Panc1 (cell line): ENCODE measurements around the gene MS4A10. TPM values are rescaled to one million over a fixed set of nuclear protein-coding genes. Genes with fewer than 3 reads are reported as not detected.
"Not testable (repeated sequence)": the region's sequence is repeated elsewhere in the genome, so short reads cannot be mapped to it uniquely, and the experiment has no call there.

Source experiments
- ATAC-seq: fragments of 200-7000 bp; cut with Tn5 transposase; 2 replicates; pipeline ENCODE4 v1.9.1; 2020; ENCODE audit warnings: mild to moderate bottlenecking, moderate library complexity
- BruUV-seq: library from RNA; stranded (reverse); fragments of 400-500 nt; replicated peaks from 2 replicates; lab custom pipeline; 2021; lab: Mats Ljungman, UMichigan
- CTCF ChIA-PET: fragments of 300-600 bp; sonication (Branson Sonifier 250); formaldehyde crosslinking; loops from one replicate; lab custom pipeline; 2022; ENCODE audit warnings: antibody characterized with exemption; lab: Charles Lee
- POLR2A ChIA-PET: fragments of 300-600 bp; sonication (Branson Sonifier 250); formaldehyde crosslinking; loops from one replicate; lab custom pipeline; 2022; ENCODE audit warnings: antibody characterized with exemption; lab: Charles Lee
- DNase-seq: peaks from one replicate; pipeline ENCODE4 v3.0.0-alpha.2; 2010; ENCODE audit warnings: low read depth, low spot score
- H3K27ac ChIP-seq: 2 replicates; pipeline ENCODE4 v1.5.1; 2011; ENCODE audit warnings: mild to moderate bottlenecking, low read length, inconsistent platforms
- H3K27me3 ChIP-seq: fragments of 200-500 bp; sonication (Bioruptor generic); 2 replicates; pipeline ENCODE4 v1.6.0; 2014; ENCODE audit warnings: low read length, inconsistent platforms; ENCODE audit not compliant: control insufficient read depth, insufficient read depth
- H3K36me3 ChIP-seq: fragments of 200-500 bp; sonication (Bioruptor generic); 2 replicates; pipeline ENCODE4 v1.5.1; 2014; ENCODE audit warnings: inconsistent platforms, mild to moderate bottlenecking, low read length, moderate library complexity; ENCODE audit not compliant: control insufficient read depth, insufficient read depth
- H3K4me1 ChIP-seq: 2 replicates; pipeline ENCODE4 v1.5.1; 2011; ENCODE audit warnings: inconsistent platforms, mild to moderate bottlenecking, low read length, moderate library complexity; ENCODE audit not compliant: control insufficient read depth, insufficient read depth
- H3K4me3 ChIP-seq, 2 experiments: 2 replicates each; pipeline ENCODE4 v1.5.1; 2011 to 2012; ENCODE audit warnings: low read depth in 2 of 2, low read length in 2 of 2, mild to moderate bottlenecking in 2 of 2, inconsistent platforms in 1 of 2, moderate library complexity in 1 of 2
- H3K9me3 ChIP-seq: fragments of 200-500 bp; sonication (Bioruptor generic); 2 replicates; pipeline ENCODE4 v1.5.1; 2014; ENCODE audit warnings: low read depth, mild to moderate bottlenecking, inconsistent platforms, low read length, moderate library complexity; ENCODE audit not compliant: control insufficient read depth, insufficient read depth
- POLR2AphosphoS5 ChIP-seq: IDR thresholded peaks from 2 replicates; pipeline ENCODE4 v1.6.1; 2012; ENCODE audit warnings: mild to moderate bottlenecking, low read depth, low read length, moderate library complexity
- SIN3A ChIP-seq: IDR thresholded peaks from 2 replicates; pipeline ENCODE4 v1.6.1; 2012; ENCODE audit warnings: low read depth, mild to moderate bottlenecking, low read length, moderate library complexity, borderline replicate concordance; ENCODE audit not compliant: insufficient read depth
- TCF7L2 ChIP-seq: IDR thresholded peaks from 2 replicates; pipeline ENCODE4 v1.6.1; 2011; ENCODE audit warnings: mild to moderate bottlenecking, low read depth, low read length, inconsistent platforms
- in situ Hi-C: cut with HindIII; loops from 2 replicates; pipeline ENCODE4 v1.10.0; 2016; ENCODE audit warnings: low sequenced_read_pairs, low pct_unique_long_range_greater_than_20kb
- intact Hi-C: fragments of 100-400 bp; cut with micrococcal nuclease; formaldehyde crosslinking; loops from one replicate; pipeline ENCODE4 v1.10.0; 2022; ENCODE audit not compliant: unreplicated experiment
- total RNA-seq: library from RNA; stranded (reverse); gene quantifications from one replicate; pipeline ENCODE4 v1.2.1, GENCODE V29; 2021; ENCODE audit not compliant: unreplicated experiment
- TF ChIP-seq, protein P1 (sequence below): fragments of 450-650 bp; IDR thresholded peaks from 2 replicates; pipeline ENCODE4 v1.5.1; 2017; ENCODE audit warnings: mild to moderate bottlenecking
- TF ChIP-seq, protein P2 (sequence below), 2 experiments: IDR thresholded peaks; 2 replicates each; pipeline ENCODE4 v1.6.1; 2011 to 2012; ENCODE audit warnings: low read depth in 2 of 2, control low read depth in 1 of 2, low read length in 1 of 2, mild to moderate bottlenecking in 1 of 2, moderate library complexity in 1 of 2; ENCODE audit not compliant: insufficient read depth in 1 of 2

Gene MS4A10
- total RNA-seq, 1 experiment from 2014 or later, result not detected

DNA sequence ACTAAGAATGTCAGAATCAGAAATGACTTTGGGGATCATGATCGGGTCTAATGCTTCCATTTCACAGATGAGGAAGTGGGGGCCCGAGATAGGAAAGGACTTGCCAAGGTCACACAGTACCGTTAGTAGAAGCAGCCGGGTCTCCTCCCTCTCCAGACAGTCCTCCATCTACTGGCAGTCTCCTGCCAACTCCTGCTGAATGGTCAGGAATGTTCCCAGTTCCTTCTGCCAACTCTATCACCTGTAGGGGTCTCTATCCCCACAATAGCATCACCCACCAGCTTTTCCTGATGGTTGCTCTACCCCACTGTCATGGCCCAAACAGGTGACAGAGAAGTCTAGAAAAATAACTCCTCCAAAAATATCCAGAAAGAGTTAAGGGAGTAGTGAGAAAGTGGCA lies 32.9 kb downstream of the MS4A10 start:
- in situ Hi-C loops (no loop called here), intact Hi-C loops (no loop called here)
- H3K4me1 ChIP-seq, result no peaks in the 10 kb centered on the region
- ATAC-seq (no peak), DNase-seq (no peak)
- no peaks in the 10 kb centered on the region for H3K36me3 ChIP-seq
- TF ChIP-seq SIN3A (no peak), POLR2AphosphoS5 (no peak), TCF7L2 (no peak)
- TF ChIP-seq, protein P1, sequence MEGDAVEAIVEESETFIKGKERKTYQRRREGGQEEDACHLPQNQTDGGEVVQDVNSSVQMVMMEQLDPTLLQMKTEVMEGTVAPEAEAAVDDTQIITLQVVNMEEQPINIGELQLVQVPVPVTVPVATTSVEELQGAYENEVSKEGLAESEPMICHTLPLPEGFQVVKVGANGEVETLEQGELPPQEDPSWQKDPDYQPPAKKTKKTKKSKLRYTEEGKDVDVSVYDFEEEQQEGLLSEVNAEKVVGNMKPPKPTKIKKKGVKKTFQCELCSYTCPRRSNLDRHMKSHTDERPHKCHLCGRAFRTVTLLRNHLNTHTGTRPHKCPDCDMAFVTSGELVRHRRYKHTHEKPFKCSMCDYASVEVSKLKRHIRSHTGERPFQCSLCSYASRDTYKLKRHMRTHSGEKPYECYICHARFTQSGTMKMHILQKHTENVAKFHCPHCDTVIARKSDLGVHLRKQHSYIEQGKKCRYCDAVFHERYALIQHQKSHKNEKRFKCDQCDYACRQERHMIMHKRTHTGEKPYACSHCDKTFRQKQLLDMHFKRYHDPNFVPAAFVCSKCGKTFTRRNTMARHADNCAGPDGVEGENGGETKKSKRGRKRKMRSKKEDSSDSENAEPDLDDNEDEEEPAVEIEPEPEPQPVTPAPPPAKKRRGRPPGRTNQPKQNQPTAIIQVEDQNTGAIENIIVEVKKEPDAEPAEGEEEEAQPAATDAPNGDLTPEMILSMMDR, result no peak
- TF ChIP-seq, protein P2, sequence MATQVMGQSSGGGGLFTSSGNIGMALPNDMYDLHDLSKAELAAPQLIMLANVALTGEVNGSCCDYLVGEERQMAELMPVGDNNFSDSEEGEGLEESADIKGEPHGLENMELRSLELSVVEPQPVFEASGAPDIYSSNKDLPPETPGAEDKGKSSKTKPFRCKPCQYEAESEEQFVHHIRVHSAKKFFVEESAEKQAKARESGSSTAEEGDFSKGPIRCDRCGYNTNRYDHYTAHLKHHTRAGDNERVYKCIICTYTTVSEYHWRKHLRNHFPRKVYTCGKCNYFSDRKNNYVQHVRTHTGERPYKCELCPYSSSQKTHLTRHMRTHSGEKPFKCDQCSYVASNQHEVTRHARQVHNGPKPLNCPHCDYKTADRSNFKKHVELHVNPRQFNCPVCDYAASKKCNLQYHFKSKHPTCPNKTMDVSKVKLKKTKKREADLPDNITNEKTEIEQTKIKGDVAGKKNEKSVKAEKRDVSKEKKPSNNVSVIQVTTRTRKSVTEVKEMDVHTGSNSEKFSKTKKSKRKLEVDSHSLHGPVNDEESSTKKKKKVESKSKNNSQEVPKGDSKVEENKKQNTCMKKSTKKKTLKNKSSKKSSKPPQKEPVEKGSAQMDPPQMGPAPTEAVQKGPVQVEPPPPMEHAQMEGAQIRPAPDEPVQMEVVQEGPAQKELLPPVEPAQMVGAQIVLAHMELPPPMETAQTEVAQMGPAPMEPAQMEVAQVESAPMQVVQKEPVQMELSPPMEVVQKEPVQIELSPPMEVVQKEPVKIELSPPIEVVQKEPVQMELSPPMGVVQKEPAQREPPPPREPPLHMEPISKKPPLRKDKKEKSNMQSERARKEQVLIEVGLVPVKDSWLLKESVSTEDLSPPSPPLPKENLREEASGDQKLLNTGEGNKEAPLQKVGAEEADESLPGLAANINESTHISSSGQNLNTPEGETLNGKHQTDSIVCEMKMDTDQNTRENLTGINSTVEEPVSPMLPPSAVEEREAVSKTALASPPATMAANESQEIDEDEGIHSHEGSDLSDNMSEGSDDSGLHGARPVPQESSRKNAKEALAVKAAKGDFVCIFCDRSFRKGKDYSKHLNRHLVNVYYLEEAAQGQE (IDR thresholded peaks at IDR 0.05; ENCODE audit: insufficient read depth in 1 of 2, low read depth in 2 of 2, low read length in 1 of 2), result no peak
- POLR2A ChIA-PET, result no interaction called here
- no peaks in the 10 kb centered on the region for H3K9me3 ChIP-seq
- H3K27me3 ChIP-seq, result no peaks in the 10 kb centered on the region
- no peak overlapping the region for H3K4me3 ChIP-seq
- no TSS peak for BruUV-seq
- H3K27ac ChIP-seq, result no peak overlapping the region
- CTCF ChIA-PET, result no interaction called here

DNA sequence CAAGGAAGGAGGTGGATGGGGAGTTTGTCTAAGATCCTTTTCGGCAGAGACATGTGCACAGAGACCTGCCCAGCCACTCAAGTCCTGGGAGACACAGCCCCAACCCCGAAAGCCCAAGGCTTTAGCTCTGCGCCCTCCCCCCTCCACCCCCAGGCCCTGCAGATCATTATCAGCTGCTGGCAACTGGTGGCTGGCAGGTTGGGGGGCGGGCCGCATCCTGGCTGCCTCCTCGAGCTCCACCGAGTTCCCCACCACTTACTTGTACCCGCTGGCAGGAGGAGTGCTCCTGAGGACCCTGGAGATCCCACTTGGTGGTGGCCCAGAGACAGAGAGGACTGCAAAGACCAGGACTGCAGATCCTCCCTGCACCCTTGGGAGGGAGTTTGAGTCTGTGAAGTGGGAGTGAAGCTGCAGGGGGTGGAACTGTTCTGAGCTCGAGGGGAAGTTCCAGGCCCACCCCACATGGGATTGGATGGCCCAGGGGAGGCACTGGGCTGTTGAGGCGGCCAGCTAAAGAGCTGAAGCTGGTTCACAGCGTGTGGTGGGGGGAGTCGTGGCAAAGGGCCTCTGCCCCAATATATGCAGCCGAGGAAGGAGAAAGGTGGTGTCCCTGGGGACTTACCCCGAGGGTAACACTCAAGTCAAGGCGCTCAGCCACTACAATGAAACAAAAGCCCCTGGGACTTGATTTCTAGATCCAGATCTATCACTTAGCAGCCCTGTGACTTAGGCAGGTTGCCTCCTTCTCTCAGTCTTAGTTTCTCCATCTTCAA lies 36.9 kb downstream of the MS4A10 start:
- Histone ChIP-seq H3K9me3 (no peaks in the 10 kb centered on the region), H3K36me3 (no peaks in the 10 kb centered on the region), H3K27me3 (no peaks in the 10 kb centered on the region), H3K4me1 (no peaks in the 10 kb centered on the region), H3K27ac (no peak overlapping the region), H3K4me3 (no peak overlapping the region)
- DNase-seq (no peak), ATAC-seq (no peak)
- ChIA-PET POLR2A (no interaction called here), CTCF (no interaction called here)
- intact Hi-C loops (loop anchor here (5.0 kb wide), 1 partner anchor 45 kb away; no protein-coding TSS in a partner anchor), in situ Hi-C loops (no loop called here)
- TF ChIP-seq POLR2AphosphoS5 (no peak), SIN3A (no peak), TCF7L2 (no peak)
- TF ChIP-seq, protein P2 (IDR thresholded peaks at IDR 0.05; ENCODE audit: insufficient read depth in 1 of 2, low read depth in 2 of 2, low read length in 1 of 2), result no peak
- TF ChIP-seq, protein P1, result no peak
- BruUV-seq, result no TSS peak

DNA sequence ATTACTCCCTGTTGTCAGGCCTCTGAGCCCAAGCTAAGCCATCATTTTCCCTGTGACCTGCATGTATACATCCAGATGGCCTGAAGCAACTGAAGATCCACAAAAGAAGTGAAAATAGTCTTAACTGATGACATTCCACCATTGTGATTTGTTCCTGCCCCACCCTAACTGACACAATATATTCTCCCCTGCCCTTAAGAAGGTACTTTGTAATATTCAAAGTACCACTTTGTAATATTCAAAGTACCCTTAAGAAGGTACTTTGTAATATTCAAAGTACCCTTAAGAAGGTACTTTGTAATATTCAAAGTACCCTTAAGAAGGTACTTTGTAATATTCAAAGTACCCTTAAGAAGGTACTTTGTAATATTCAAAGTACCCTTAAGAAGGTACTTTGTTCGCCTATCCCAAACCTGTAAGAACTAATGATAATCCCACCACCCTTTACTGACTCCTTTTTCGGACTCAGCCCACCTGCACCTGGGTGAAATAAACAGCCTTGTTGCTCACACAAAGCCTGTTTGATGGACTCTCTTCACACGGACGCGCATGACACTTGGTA lies 38.7 kb downstream of the MS4A10 start:
- BruUV-seq, CTCF ChIA-PET, ATAC-seq, H3K27ac ChIP-seq, POLR2A ChIA-PET, in situ Hi-C loops, DNase-seq, H3K27me3 ChIP-seq, H3K4me3 ChIP-seq, H3K36me3 ChIP-seq, H3K4me1 ChIP-seq, H3K9me3 ChIP-seq: not testable (repeated sequence)
- intact Hi-C loops, result loop anchor here (5.0 kb wide), 1 partner anchor 47 kb away; no protein-coding TSS in a partner anchor
